CD14-positive monocyte (primary cell): ENCODE results near the gene MACROD2. TPM values are rescaled to one million over a fixed set of nuclear protein-coding genes. Genes with fewer than 3 reads are reported as not detected.

Experiments
- DNase-seq, 3 donors: peaks; one replicate each; pipeline ENCODE4 v3.0.0-alpha.2; 2011 to 2022
- H2AFZ ChIP-seq: 2 replicates; pipeline ENCODE4 v1.6.0; 2012; ENCODE audit warnings: mild to moderate bottlenecking, low read depth, low read length, inconsistent platforms; ENCODE audit not compliant: insufficient read depth, poor library complexity, severe bottlenecking
- H3K27ac ChIP-seq, 2 donors: 1 replicate in 1 of 2; 2 replicates in 1 of 2; pipeline ENCODE4 v1.5.1; 2012 to 2013; ENCODE audit warnings: low read length in 2 of 2, control low read depth in 1 of 2, inconsistent platforms in 1 of 2, low read depth in 1 of 2, mild to moderate bottlenecking in 1 of 2
- H3K27me3 ChIP-seq, 2 donors: one replicate each; pipeline versions ENCODE4 v1.6.0 to v1.6.1; 2011 to 2013; ENCODE audit warnings: low read length in 2 of 2; ENCODE audit not compliant: control insufficient read depth in 2 of 2, insufficient read depth in 2 of 2
- H3K36me3 ChIP-seq, 2 donors: replicated peaks in 1 of 2; 1 replicate in 1 of 2; 2 replicates in 1 of 2; pipeline versions ENCODE4 v1.5.1 to v1.6.1; 2012 to 2013; ENCODE audit warnings: low read length in 2 of 2, control low read depth in 1 of 2, inconsistent platforms in 1 of 2, mild to moderate bottlenecking in 1 of 2; ENCODE audit not compliant: insufficient read depth in 2 of 2, control insufficient read depth in 1 of 2
- H3K4me1 ChIP-seq, 2 donors: 1 replicate in 1 of 2; 2 replicates in 1 of 2; pipeline versions ENCODE4 v1.5.1 to v1.6.1; 2012 to 2013; ENCODE audit warnings: low read length in 2 of 2, control low read depth in 1 of 2, inconsistent platforms in 1 of 2, mild to moderate bottlenecking in 1 of 2, moderate library complexity in 1 of 2; ENCODE audit not compliant: insufficient read depth in 2 of 2, control insufficient read depth in 1 of 2
- H3K4me2 ChIP-seq: replicated peaks from 2 replicates; pipeline ENCODE3; 2012; ENCODE audit warnings: low read length, moderate library complexity, mild to moderate bottlenecking; ENCODE audit not compliant: poor library complexity, severe bottlenecking; ENCODE audit errors: extremely low read depth
- H3K4me3 ChIP-seq, 3 experiments: fragments of 200-600 bp in 1 of 3; sonication (generic) in 1 of 3; replicated peaks in 1 of 3; 1 replicate in 2 of 3; 2 replicates in 1 of 3; pipeline ENCODE4 v1.5.1; 2011 to 2013; ENCODE audit warnings: low read length in 3 of 3, mild to moderate bottlenecking in 3 of 3, control low read depth in 2 of 3, low read depth in 2 of 3, inconsistent platforms in 1 of 3, moderate library complexity in 1 of 3
- H3K79me2 ChIP-seq: 2 replicates; pipeline ENCODE4 v1.6.0; 2012; ENCODE audit warnings: mild to moderate bottlenecking, control low read depth, inconsistent platforms, low read length, moderate library complexity; ENCODE audit not compliant: insufficient read depth
- H3K9ac ChIP-seq: 2 replicates; pipeline ENCODE4 v1.6.0; 2017; ENCODE audit warnings: low read length, mild to moderate bottlenecking; ENCODE audit not compliant: insufficient read depth, poor library complexity, severe bottlenecking
- H3K9me3 ChIP-seq, 2 donors: replicated peaks in 1 of 2; 1 replicate in 1 of 2; 2 replicates in 1 of 2; pipeline versions ENCODE4 v1.5.1 to v1.6.1; 2012 to 2013; ENCODE audit warnings: low read length in 2 of 2, control low read depth in 1 of 2; ENCODE audit not compliant: control insufficient read depth in 1 of 2, insufficient read depth in 1 of 2
- H4K20me1 ChIP-seq: 2 replicates; pipeline ENCODE4 v1.6.0; 2012; ENCODE audit warnings: mild to moderate bottlenecking, low read length, control low read depth, moderate library complexity; ENCODE audit not compliant: insufficient read depth
- H3K27ac Mint-ChIP-seq, 7 donors: one replicate each; pipeline ENCODE4 v1.8.0; 2020; ENCODE audit warnings: mild to moderate bottlenecking in 7 of 7, mixed read lengths in 7 of 7, moderate library complexity in 6 of 7, inconsistent platforms in 2 of 7
- H3K27me3 Mint-ChIP-seq, 3 donors: one replicate each; pipeline ENCODE4 v1.8.0; 2021 to 2022; ENCODE audit warnings: low read depth in 3 of 3, mild to moderate bottlenecking in 3 of 3, mixed read lengths in 3 of 3, moderate library complexity in 3 of 3, inconsistent platforms in 1 of 3
- H3K36me3 Mint-ChIP-seq, 2 donors: one replicate each; pipeline ENCODE4 v1.8.0; 2020; ENCODE audit warnings: mixed read lengths in 2 of 2, inconsistent platforms in 1 of 2, mild to moderate bottlenecking in 1 of 2
- H3K4me1 Mint-ChIP-seq: one replicate; pipeline ENCODE4 v1.8.0; 2020; ENCODE audit warnings: mild to moderate bottlenecking, mixed read lengths
- H3K4me3 Mint-ChIP-seq, 2 donors: one replicate each; pipeline ENCODE4 v1.8.0; 2020; ENCODE audit warnings: mild to moderate bottlenecking in 2 of 2, mixed read lengths in 2 of 2, moderate library complexity in 1 of 2
- H3K9me3 Mint-ChIP-seq, 7 donors: one replicate each; pipeline ENCODE4 v1.8.0; 2020 to 2022; ENCODE audit warnings: mixed read lengths in 7 of 7, mild to moderate bottlenecking in 6 of 7, moderate library complexity in 6 of 7, inconsistent platforms in 2 of 7
- WGBS: methylation state at CpG from one replicate; pipeline ENCODE4 v1.1.5; 2013; ENCODE audit warnings: missing lambda C conversion rate; ENCODE audit not compliant: insufficient coverage; 5-methylcytosine and 5-hydroxymethylcytosine counted together
- intact Hi-C, 2 donors: fragments of 100-400 bp; cut with micrococcal nuclease; formaldehyde crosslinking; loops; one replicate each; pipeline versions ENCODE4 v1.15.0 to v1.15.1; 2023
- polyA plus RNA-seq, 3 donors: library from polyadenylated mRNA; depleted of rRNA in 1 of 3; unstranded in 2 of 3; stranded (reverse) in 1 of 3; fragments of 300-500 nt in 2 of 3; fragments of >200 nt in 1 of 3; fragmentation: Illumina TruSeq in 2 of 3; gene quantifications; 1 replicate in 2 of 3; 2 replicates in 1 of 3; pipeline ENCODE4 v1.2.3, GENCODE V29; 2012 to 2021
- TF ChIP-seq, protein P1 (sequence below): fragments of 200-600 bp; IDR thresholded peaks from one replicate; pipeline ENCODE4 v1.8.0; 2022; ENCODE audit warnings: antibody characterized with exemption, mild to moderate bottlenecking

Gene MACROD2
- polyA plus RNA-seq, 3 donors: 0.23 TPM; not detected in 2

DNA sequence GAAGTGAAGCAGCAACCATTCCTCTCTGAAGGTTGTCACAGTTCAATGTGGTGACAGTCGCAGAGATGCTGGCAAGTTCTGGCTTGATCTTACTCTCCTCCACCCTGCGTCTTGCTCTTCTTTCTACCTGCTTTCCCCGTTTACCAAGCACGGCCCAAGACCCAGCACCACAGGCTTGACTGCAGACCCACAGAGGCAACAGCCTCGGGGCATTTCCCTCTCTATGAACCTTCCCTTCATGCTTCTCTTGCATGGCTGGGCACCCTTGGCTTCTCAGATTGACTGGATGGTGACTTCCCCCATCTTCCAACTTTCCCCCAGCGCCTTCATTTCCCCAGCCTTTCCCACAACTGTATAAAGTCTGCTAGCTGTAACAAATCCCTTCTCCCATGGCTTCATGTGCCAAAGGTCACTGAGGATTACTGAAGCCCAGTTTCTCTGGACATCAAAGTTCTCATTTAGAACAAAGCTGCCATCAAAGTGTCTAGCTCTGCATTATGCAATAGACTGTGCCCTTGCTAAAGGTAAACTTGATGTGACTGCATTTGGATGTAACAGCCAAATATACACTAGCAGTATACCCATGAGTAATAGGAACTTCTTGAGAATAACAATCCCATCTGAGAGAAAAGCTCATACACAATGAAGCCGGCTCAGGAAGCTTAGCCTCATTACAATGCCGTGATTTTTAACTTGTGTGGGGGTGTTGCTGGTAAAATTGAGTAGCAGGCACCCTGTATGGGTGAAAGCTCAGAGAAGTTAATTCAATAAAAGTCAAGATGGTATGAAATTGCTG, 1065.1 kb downstream of the MACROD2 start:
- Mint-ChIP-seq H3K4me1 (no peaks in the 10 kb centered on the region), H3K4me3 (no peak overlapping the region), H3K36me3 (no peaks in the 10 kb centered on the region), H3K9me3 (peaks cover under 1 to 19% (median 8%) of the 10 kb centered on the region in 7 donors), H3K27ac (peak overlapping the region in 1 of 7 donors; percentile 23), H3K27me3 (no peaks in the 10 kb centered on the region)
- Histone ChIP-seq H3K27me3 (no peaks in the 10 kb centered on the region), H3K36me3 (no peaks in the 10 kb centered on the region), H3K4me2 (no peak overlapping the region), H3K9me3 (peaks cover 0 to 10% of the 10 kb centered on the region in 2 donors), H2AFZ (no peak overlapping the region), H3K9ac (no peak overlapping the region), H3K4me3 (no peak overlapping the region), H4K20me1 (no peaks in the 10 kb centered on the region), H3K4me1 (no peaks in the 10 kb centered on the region), H3K27ac (no peak overlapping the region), H3K79me2 (no peaks in the 10 kb centered on the region)
- DNase-seq: no peak
- TF ChIP-seq, protein P1, sequence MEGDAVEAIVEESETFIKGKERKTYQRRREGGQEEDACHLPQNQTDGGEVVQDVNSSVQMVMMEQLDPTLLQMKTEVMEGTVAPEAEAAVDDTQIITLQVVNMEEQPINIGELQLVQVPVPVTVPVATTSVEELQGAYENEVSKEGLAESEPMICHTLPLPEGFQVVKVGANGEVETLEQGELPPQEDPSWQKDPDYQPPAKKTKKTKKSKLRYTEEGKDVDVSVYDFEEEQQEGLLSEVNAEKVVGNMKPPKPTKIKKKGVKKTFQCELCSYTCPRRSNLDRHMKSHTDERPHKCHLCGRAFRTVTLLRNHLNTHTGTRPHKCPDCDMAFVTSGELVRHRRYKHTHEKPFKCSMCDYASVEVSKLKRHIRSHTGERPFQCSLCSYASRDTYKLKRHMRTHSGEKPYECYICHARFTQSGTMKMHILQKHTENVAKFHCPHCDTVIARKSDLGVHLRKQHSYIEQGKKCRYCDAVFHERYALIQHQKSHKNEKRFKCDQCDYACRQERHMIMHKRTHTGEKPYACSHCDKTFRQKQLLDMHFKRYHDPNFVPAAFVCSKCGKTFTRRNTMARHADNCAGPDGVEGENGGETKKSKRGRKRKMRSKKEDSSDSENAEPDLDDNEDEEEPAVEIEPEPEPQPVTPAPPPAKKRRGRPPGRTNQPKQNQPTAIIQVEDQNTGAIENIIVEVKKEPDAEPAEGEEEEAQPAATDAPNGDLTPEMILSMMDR: no peak
- WGBS: 88% methylated on average over 7 of the region's 8 CpGs
- intact Hi-C loops: no loop called here

DNA sequence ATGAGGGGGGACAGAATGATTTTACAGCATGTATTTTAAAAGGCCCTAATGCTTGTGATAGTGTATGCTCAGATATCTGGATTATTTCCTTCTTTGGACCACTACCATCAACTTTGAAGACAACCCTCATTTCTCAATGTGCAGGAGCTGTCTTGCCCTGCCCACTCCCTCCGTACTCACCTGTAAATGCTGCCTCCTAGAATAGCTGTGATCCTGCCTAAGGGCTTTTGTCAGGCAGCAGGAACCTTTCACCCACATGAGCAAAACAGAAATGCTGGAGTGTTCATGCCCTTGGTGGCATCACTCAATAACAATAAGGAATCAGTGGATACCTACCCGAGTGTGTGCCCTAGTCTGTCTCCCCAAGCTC, 1065.7 kb downstream of the MACROD2 start:
- H3K4me2 ChIP-seq: no peak overlapping the region
- no peaks in the 10 kb centered on the region for H3K4me1 Mint-ChIP-seq

More for the DNA sequence above, 1065.7 kb downstream of the MACROD2 start:
- no peak overlapping the region for H3K4me3 ChIP-seq
- H4K20me1 ChIP-seq: no peaks in the 10 kb centered on the region
- Mint-ChIP-seq H3K4me3 (no peak overlapping the region), H3K27me3 (no peaks in the 10 kb centered on the region), H3K27ac (no peak overlapping the region), H3K9me3 (peaks cover 0 to 14% (median 7%) of the 10 kb centered on the region in 7 donors), H3K36me3 (no peaks in the 10 kb centered on the region)
- intact Hi-C loops: no loop called here
- no peak overlapping the region for H3K27ac ChIP-seq
- H2AFZ ChIP-seq: no peak overlapping the region
- peaks cover 0 to 12% of the 10 kb centered on the region in 2 donors for H3K9me3 ChIP-seq
- TF ChIP-seq, protein P1: no peak
- no peaks in the 10 kb centered on the region for H3K27me3 ChIP-seq
- no peaks in the 10 kb centered on the region for H3K79me2 ChIP-seq
- no peak overlapping the region for H3K9ac ChIP-seq
- DNase-seq: no peak
- 85% methylated on average over 2 of the region's 2 CpGs for WGBS
- no peaks in the 10 kb centered on the region for H3K36me3 ChIP-seq
- H3K4me1 ChIP-seq: no peaks in the 10 kb centered on the region
